ENCODE results near the gene CD79B. TPM values are rescaled to one million over a fixed set of nuclear protein-coding genes. Genes with fewer than 3 reads are reported as not detected.
"Not testable (repeated sequence)": the region's sequence is repeated elsewhere in the genome, so short reads cannot be mapped to it uniquely, and the experiment has no call there.

The CD79B gene
- polyA plus RNA-seq, 1 donor (not counting 4 experiments of a cell fraction or from before 2014, with no cell fraction given) = 0.07 TPM

GRCh38 chr17:63918305-63918704 lies 13.8 kb downstream of the CD79B start:
- no peaks in the 10 kb centered on the region for H3K9me1 ChIP-seq (ENCODE audit: control insufficient read depth, extremely low read depth, insufficient read depth, low read length)

GRCh38 chr17:63917646-63918045 lies 14.5 kb downstream of the CD79B start:
- Histone ChIP-seq H2AFZ (ENCODE audit: control insufficient read depth, low read length) (no peak overlapping the region), H3K9me3 (ENCODE audit: control insufficient read depth, low read depth, low read length) (no peaks in the 10 kb centered on the region), H3K4me2 (ENCODE audit: control insufficient read depth, extremely low read depth, insufficient read depth, low read depth, low read length) (no peak overlapping the region), H3K9me1 (ENCODE audit: control insufficient read depth, extremely low read depth, insufficient read depth, low read length) (no peaks in the 10 kb centered on the region), H3K79me2 (ENCODE audit: control insufficient read depth, insufficient read depth, low read length) (no peaks in the 10 kb centered on the region), H3K4me1 (ENCODE audit: control insufficient read depth, extremely low read depth, insufficient read depth, low read length) (no peaks in the 10 kb centered on the region), H3K27ac (ENCODE audit: control insufficient read depth, insufficient read depth, low read length) (no peak overlapping the region), H3K9ac (ENCODE audit: control insufficient read depth, extremely low read depth, insufficient read depth, low read length) (no peak overlapping the region), H4K20me1 (ENCODE audit: control insufficient read depth, extremely low read depth, insufficient read depth, low read length) (no peaks in the 10 kb centered on the region), H3K36me3 (ENCODE audit: control insufficient read depth in 2 of 2, extremely low read depth in 1 of 2, insufficient read depth in 2 of 2, low read length in 2 of 2) (no peaks in the 10 kb centered on the region), H3K27me3 (ENCODE audit: control insufficient read depth, extremely low read depth, insufficient read depth, low read length) (no peaks in the 10 kb centered on the region), H3K4me3 (ENCODE audit: control insufficient read depth in 2 of 3, extremely low read depth in 1 of 3, insufficient read depth in 2 of 3, low read depth in 1 of 3, low read length in 3 of 3) (no peak overlapping the region)
- DNase-seq (ENCODE audit: low read depth, low spot score) (no peak), FAIRE-seq (no peak)
- TF ChIP-seq CTCF (optimal IDR thresholded peaks at IDR 0.05 in 1 of 3, IDR thresholded peaks at IDR 0.05 in 1 of 3, conservative IDR thresholded peaks at IDR 0.05 in 1 of 3; ENCODE audit: extremely low read depth in 1 of 3, insufficient read depth in 2 of 3, low read length in 3 of 3) (no peak), EZH2 (IDR thresholded peaks at IDR 0.05; ENCODE audit: low read length) (no peak)
- dilution Hi-C loops (cut with MboI; ENCODE audit: extremely low pct_ligation_motif_present, low sequenced_read_pairs) = no loop called here

More at GRCh38 chr17:63918305-63918704, 13.8 kb downstream of the CD79B start:
- H3K4me3 ChIP-seq (ENCODE audit: control insufficient read depth in 2 of 3, extremely low read depth in 1 of 3, insufficient read depth in 2 of 3, low read depth in 1 of 3, low read length in 3 of 3) = no peak overlapping the region
- no peak overlapping the region for H3K27ac ChIP-seq (ENCODE audit: control insufficient read depth, insufficient read depth, low read length)
- DNase-seq (ENCODE audit: low read depth, low spot score) (no peak), FAIRE-seq (no peak)
- no peaks in the 10 kb centered on the region for H3K9me3 ChIP-seq (ENCODE audit: control insufficient read depth, low read depth, low read length)
- H2AFZ ChIP-seq (ENCODE audit: control insufficient read depth, low read length) = no peak overlapping the region
- H3K79me2 ChIP-seq (ENCODE audit: control insufficient read depth, insufficient read depth, low read length) = no peaks in the 10 kb centered on the region
- no peaks in the 10 kb centered on the region for H3K27me3 ChIP-seq (ENCODE audit: control insufficient read depth, extremely low read depth, insufficient read depth, low read length)
- no peaks in the 10 kb centered on the region for H3K4me1 ChIP-seq (ENCODE audit: control insufficient read depth, extremely low read depth, insufficient read depth, low read length)
- TF ChIP-seq EZH2 (IDR thresholded peaks at IDR 0.05; ENCODE audit: low read length) = no peak
- no peak for TF ChIP-seq CTCF (optimal IDR thresholded peaks at IDR 0.05 in 1 of 3, IDR thresholded peaks at IDR 0.05 in 1 of 3, conservative IDR thresholded peaks at IDR 0.05 in 1 of 3; ENCODE audit: extremely low read depth in 1 of 3, insufficient read depth in 2 of 3, low read length in 3 of 3)
- H3K4me2 ChIP-seq (ENCODE audit: control insufficient read depth, extremely low read depth, insufficient read depth, low read depth, low read length) = no peak overlapping the region
- no peak overlapping the region for H3K9ac ChIP-seq (ENCODE audit: control insufficient read depth, extremely low read depth, insufficient read depth, low read length)
- H4K20me1 ChIP-seq (ENCODE audit: control insufficient read depth, extremely low read depth, insufficient read depth, low read length) = no peaks in the 10 kb centered on the region
- dilution Hi-C loops (cut with MboI; ENCODE audit: extremely low pct_ligation_motif_present, low sequenced_read_pairs) = no loop called here
- H3K36me3 ChIP-seq (ENCODE audit: control insufficient read depth in 2 of 2, extremely low read depth in 1 of 2, insufficient read depth in 2 of 2, low read length in 2 of 2) = no peaks in the 10 kb centered on the region

GRCh38 chr17:63917206-63917605 lies 14.9 kb downstream of the CD79B start:
- H3K9ac ChIP-seq (ENCODE audit: control insufficient read depth, extremely low read depth, insufficient read depth, low read length); H3K27me3 ChIP-seq (ENCODE audit: control insufficient read depth, extremely low read depth, insufficient read depth, low read length); H3K4me3 ChIP-seq (ENCODE audit: control insufficient read depth in 2 of 3, extremely low read depth in 1 of 3, insufficient read depth in 2 of 3, low read depth in 1 of 3, low read length in 3 of 3); FAIRE-seq; H3K79me2 ChIP-seq (ENCODE audit: control insufficient read depth, insufficient read depth, low read length); H3K36me3 ChIP-seq (ENCODE audit: control insufficient read depth in 2 of 2, extremely low read depth in 1 of 2, insufficient read depth in 2 of 2, low read length in 2 of 2); dilution Hi-C loops (cut with MboI; ENCODE audit: extremely low pct_ligation_motif_present, low sequenced_read_pairs); H2AFZ ChIP-seq (ENCODE audit: control insufficient read depth, low read length); H4K20me1 ChIP-seq (ENCODE audit: control insufficient read depth, extremely low read depth, insufficient read depth, low read length); H3K27ac ChIP-seq (ENCODE audit: control insufficient read depth, insufficient read depth, low read length); H3K4me2 ChIP-seq (ENCODE audit: control insufficient read depth, extremely low read depth, insufficient read depth, low read depth, low read length); DNase-seq (ENCODE audit: low read depth, low spot score); H3K4me1 ChIP-seq (ENCODE audit: control insufficient read depth, extremely low read depth, insufficient read depth, low read length); H3K9me3 ChIP-seq (ENCODE audit: control insufficient read depth, low read depth, low read length); H3K9me1 ChIP-seq (ENCODE audit: control insufficient read depth, extremely low read depth, insufficient read depth, low read length): not testable (repeated sequence)

All from keratinocyte (primary cell).